K562 (cell line): ENCODE measurements around the gene UQCRH. TPM values are rescaled to one million over a fixed set of nuclear protein-coding genes. Genes with fewer than 3 reads are reported as not detected.

Experiments
- BACH1 ChIP-seq: fragments of 200-800 bp; sonication (Bioruptor generic); IDR thresholded peaks from 2 replicates; pipeline ENCODE4 v1.6.1; 2016; ENCODE audit warnings: missing genetic modification characterization, missing compliant biosample characterization
- CHD2 ChIP-seq: IDR thresholded peaks from 2 replicates; pipeline ENCODE4 v1.6.1; 2011; ENCODE audit warnings: low read depth, low read length
- DMBX1 ChIP-seq: fragments of 250-450 bp; sonication (Bioruptor Pico); IDR thresholded peaks from 2 replicates; pipeline ENCODE4 v1.8.0; 2022; ENCODE audit warnings: inconsistent platforms, mild to moderate bottlenecking, moderate library complexity, borderline replicate concordance
- E4F1 ChIP-seq: fragments of 250-450 bp; sonication (Bioruptor Pico); IDR thresholded peaks from 2 replicates; pipeline ENCODE4 v1.5.0; 2021; ENCODE audit warnings: mild to moderate bottlenecking, borderline replicate concordance
- FOXM1 ChIP-seq, 2 experiments: fragments of 450-650 bp in 1 of 2; sonication (generic) in 1 of 2; formaldehyde crosslinking in 1 of 2; IDR thresholded peaks; 2 replicates each; pipeline versions ENCODE4 v1.6.1 to v1.9.0; 2017 to 2022; ENCODE audit warnings: low read depth in 2 of 2, mild to moderate bottlenecking in 2 of 2, missing genetic modification reagents in 1 of 2, moderate library complexity in 1 of 2
- IRF2 ChIP-seq: sonication (generic); formaldehyde crosslinking; IDR thresholded peaks from 2 replicates; pipeline ENCODE4 v1.8.1; 2022; ENCODE audit warnings: mild to moderate bottlenecking, missing genetic modification reagents
- PML ChIP-seq: IDR thresholded peaks from 2 replicates; pipeline ENCODE4 v1.6.1; 2012; ENCODE audit warnings: low read length, inconsistent platforms
- POLR2AphosphoS2 ChIP-seq: IDR thresholded peaks from 2 replicates; pipeline ENCODE4 v1.6.1; 2012; ENCODE audit warnings: low read length, improper control_type of control experiment
- RBFOX2 ChIP-seq: fragments of 200-400 bp; formaldehyde crosslinking; IDR thresholded peaks from 2 replicates; pipeline ENCODE4 v1.6.1; 2017; ENCODE audit warnings: low read depth, mild to moderate bottlenecking, low read length, moderate library complexity
- RFX7 ChIP-seq: fragments of 250-450 bp; sonication (Bioruptor Pico); IDR thresholded peaks from 2 replicates; pipeline ENCODE4 v1.5.1; 2021; ENCODE audit warnings: mild to moderate bottlenecking
- SRF ChIP-seq, 2 experiments: fragments of 250-450, 450-650 bp in 1 of 2; sonication (Bioruptor Pico) in 1 of 2; sonication (generic) in 1 of 2; formaldehyde crosslinking; IDR thresholded peaks; 2 replicates each; pipeline versions ENCODE4 v1.5.0 to v1.5.1; 2020 to 2022; ENCODE audit warnings: mild to moderate bottlenecking in 1 of 2, missing genetic modification reagents in 1 of 2
- SRSF1 ChIP-seq: fragments of 200-400 bp; formaldehyde crosslinking; IDR thresholded peaks from 2 replicates; pipeline ENCODE4 v1.6.1; 2017; ENCODE audit warnings: mild to moderate bottlenecking, low read depth, low read length, moderate library complexity
- TBP ChIP-seq: optimal IDR thresholded peaks from 2 replicates; pipeline ENCODE3; 2011; ENCODE audit warnings: low read depth, low read length, improper control_type of control experiment
- ZFP36 ChIP-seq: fragments of 150-350 bp; IDR thresholded peaks from 2 replicates; pipeline ENCODE4 v1.6.1; 2018; ENCODE audit warnings: low read length, low read depth; ENCODE audit not compliant: partially characterized antibody
- polyA plus RNA-seq, 8 experiments: library from polyadenylated mRNA; depleted of rRNA in 4 of 8; stranded (reverse) in 5 of 8; unstranded in 3 of 8; fragments of >200 nt; fragmentation: Nextera tagmentation in 2 of 8; fragmentation: Illumina TruSeq in 1 of 8; extraction: Ambion mirVana in 2 of 8; extraction: Trizol in 1 of 8; gene quantifications; 2 replicates each; pipeline versions ENCODE4 v1.2.1 to v1.2.3, GENCODE V29; 2011 to 2014; ENCODE audit warnings: inconsistent platforms in 1 of 8, missing spikeins in 1 of 8
- total RNA-seq, 7 experiments: library from RNA; depleted of rRNA in 6 of 7; stranded (reverse); fragments of >200 nt in 6 of 7; fragmentation: Illumina TruSeq in 2 of 7; extraction: Trizol in 2 of 7; gene quantifications; 2 replicates each; pipeline versions ENCODE4 v1.2.1 to v1.2.3, GENCODE V29; 2011 to 2021; ENCODE audit warnings: low replicate concordance in 1 of 7
- TF ChIP-seq, protein P1 (sequence below): fragments of 250-450 bp; sonication (Bioruptor Pico); IDR thresholded peaks from 2 replicates; pipeline ENCODE4 v1.5.0; 2021; ENCODE audit warnings: mild to moderate bottlenecking, moderate library complexity
- TF ChIP-seq, protein P2 (sequence below): fragments of 250-450 bp; sonication (Bioruptor Pico); IDR thresholded peaks from 2 replicates; pipeline ENCODE4 v1.5.0; 2021
- TF ChIP-seq, protein P3 (sequence below), 3 experiments: IDR thresholded peaks in 2 of 3; conservative IDR thresholded peaks in 1 of 3; 2 replicates each; pipeline ENCODE4 v1.5.1; 2011 to 2012; ENCODE audit warnings: low read length in 3 of 3, mild to moderate bottlenecking in 3 of 3, control low read depth in 2 of 3, improper control_type of control experiment in 1 of 3, inconsistent platforms in 1 of 3, low read depth in 1 of 3, mixed read lengths in 1 of 3, moderate library complexity in 1 of 3; ENCODE audit not compliant: insufficient read depth in 2 of 3

The UQCRH gene
- total and polyA plus RNA-seq, 9 of the 15 experiments (the other 6 are each of a cell fraction or from before 2014, with no cell fraction given): 1,267 to 5,184 (median 2,410) TPM

- TF ChIP-seq, protein P1, sequence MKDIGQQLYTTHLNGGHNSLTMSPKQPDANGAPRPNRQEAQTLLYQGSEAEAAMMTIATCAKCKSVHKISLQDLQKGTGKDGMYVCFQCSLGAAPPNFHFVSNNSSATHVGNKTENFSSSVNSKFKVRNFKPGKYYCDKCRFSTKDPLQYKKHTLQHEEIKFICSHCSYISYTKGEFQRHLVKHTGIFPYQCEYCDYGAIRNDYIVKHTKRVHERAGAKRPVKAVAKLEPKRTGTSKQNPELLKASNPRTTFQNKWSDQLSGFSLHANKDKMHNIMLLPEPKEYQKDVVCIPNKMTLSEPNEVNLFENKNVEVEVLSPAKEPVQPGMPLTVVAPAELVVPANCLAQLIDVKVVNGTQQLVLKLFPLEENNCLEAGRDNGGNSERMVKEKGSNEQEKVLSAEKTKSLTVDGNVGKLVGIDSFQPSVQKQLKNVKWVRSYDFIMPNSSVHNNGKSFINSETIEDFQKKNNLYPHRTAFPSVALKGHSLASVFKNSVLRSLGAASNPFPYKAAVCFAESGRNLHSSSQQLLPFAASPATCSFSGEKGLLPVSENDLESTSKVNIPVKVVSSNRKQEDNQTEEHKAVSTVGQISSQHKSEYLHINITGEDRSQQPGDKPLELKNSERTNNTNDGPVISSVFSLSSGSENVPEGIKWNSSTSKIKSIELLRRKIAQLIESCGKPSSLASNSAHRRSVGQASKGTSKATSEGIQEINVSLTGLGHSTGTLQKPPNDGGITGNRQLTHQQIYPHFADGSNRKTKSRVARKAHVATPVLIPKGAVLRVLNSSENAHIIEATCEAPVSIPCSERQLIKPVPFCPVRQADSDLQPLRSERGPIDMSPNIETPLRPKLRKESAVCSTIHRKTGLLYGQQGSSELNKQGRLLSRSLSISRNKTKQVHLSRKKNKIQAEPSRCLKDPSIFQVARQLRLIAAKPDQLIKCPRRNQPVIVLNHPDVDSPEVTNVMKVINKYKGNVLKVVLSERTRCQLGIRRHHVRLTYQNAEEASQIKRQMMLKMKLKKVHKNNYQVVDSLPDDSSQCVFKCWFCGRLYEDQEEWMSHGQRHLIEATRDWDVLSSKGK (CRISPR knock-in tag): no peak
- TF ChIP-seq DMBX1 (CRISPR knock-in tag) (no peak), CHD2 (peak; percentile 21; the same call in 1 of the 2 replicates), RFX7 (CRISPR knock-in tag) (no peak), IRF2 (CRISPR knock-in tag) (no peak), SRF (CRISPR knock-in tag; IDR thresholded peaks at IDR 0.05) (no peak), E4F1 (CRISPR knock-in tag) (0 out of 2 replicates have a peak, but pooled peaks have one; percentile 26), FOXM1 (IDR thresholded peaks at IDR 0.05; ENCODE audit: low read depth) (no peak), FOXM1 (CRISPR knock-in tag; IDR thresholded peaks at IDR 0.05; ENCODE audit: low read depth) (no peak), RBFOX2 (peak; percentile 30; the same call in 1 of the 2 replicates), ZFP36 (no peak), BACH1 (tag) (no peak), SRSF1 (no peak), PML (0 out of 2 replicates have a peak, but pooled peaks have one; percentile 32), POLR2AphosphoS2 (peak; percentile 94), TBP (no peak)
- TF ChIP-seq, protein P2, sequence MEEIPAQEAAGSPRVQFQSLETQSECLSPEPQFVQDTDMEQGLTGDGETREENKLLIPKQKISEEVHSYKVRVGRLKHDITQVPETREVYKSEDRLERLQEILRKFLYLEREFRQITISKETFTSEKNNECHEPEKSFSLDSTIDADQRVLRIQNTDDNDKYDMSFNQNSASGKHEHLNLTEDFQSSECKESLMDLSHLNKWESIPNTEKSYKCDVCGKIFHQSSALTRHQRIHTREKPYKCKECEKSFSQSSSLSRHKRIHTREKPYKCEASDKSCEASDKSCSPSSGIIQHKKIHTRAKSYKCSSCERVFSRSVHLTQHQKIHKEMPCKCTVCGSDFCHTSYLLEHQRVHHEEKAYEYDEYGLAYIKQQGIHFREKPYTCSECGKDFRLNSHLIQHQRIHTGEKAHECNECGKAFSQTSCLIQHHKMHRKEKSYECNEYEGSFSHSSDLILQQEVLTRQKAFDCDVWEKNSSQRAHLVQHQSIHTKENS (CRISPR knock-in tag): no peak
- TF ChIP-seq, protein P3, sequence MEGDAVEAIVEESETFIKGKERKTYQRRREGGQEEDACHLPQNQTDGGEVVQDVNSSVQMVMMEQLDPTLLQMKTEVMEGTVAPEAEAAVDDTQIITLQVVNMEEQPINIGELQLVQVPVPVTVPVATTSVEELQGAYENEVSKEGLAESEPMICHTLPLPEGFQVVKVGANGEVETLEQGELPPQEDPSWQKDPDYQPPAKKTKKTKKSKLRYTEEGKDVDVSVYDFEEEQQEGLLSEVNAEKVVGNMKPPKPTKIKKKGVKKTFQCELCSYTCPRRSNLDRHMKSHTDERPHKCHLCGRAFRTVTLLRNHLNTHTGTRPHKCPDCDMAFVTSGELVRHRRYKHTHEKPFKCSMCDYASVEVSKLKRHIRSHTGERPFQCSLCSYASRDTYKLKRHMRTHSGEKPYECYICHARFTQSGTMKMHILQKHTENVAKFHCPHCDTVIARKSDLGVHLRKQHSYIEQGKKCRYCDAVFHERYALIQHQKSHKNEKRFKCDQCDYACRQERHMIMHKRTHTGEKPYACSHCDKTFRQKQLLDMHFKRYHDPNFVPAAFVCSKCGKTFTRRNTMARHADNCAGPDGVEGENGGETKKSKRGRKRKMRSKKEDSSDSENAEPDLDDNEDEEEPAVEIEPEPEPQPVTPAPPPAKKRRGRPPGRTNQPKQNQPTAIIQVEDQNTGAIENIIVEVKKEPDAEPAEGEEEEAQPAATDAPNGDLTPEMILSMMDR (IDR thresholded peaks at IDR 0.05 in 2 of 3, conservative IDR thresholded peaks at IDR 0.05 in 1 of 3; ENCODE audit: insufficient read depth in 2 of 3, low read depth in 1 of 3, low read length in 3 of 3): no peak
Observed at GRCh38 chr1:46315669-46316403, 12.3 kb downstream of the UQCRH start (continued).
